Motor neuron (in vitro differentiated cells): ENCODE results near the gene CIAO2B. TPM values are rescaled to one million over a fixed set of nuclear protein-coding genes. Genes with fewer than 3 reads are reported as not detected.

Experiments
- ATAC-seq, 8 experiments: fragments of 200-7000 bp; cut with Tn5 transposase; replicated peaks in 6 of 8; 2 replicates each; pipeline ENCODE4 v1.8.0; 2021; ENCODE audit warnings: mild to moderate bottlenecking in 8 of 8, moderate library complexity in 8 of 8
- H3K27ac ChIP-seq, 2 donors: fragments of 250-450 bp; sonication (Bioruptor Pico); 2 replicates each; pipeline ENCODE4 v1.9.0; 2021; ENCODE audit warnings: antibody characterized with exemption in 2 of 2, mild to moderate bottlenecking in 2 of 2, moderate library complexity in 1 of 2
- H3K4me1 ChIP-seq, 2 donors: fragments of 250-450 bp; sonication (Bioruptor Pico); replicated peaks in 1 of 2; 2 replicates each; pipeline ENCODE4 v1.6.1; 2021; ENCODE audit warnings: antibody characterized with exemption in 2 of 2, mild to moderate bottlenecking in 2 of 2, moderate library complexity in 1 of 2
- H3K4me3 ChIP-seq, 5 donors: fragments of 250-450 bp; sonication (Bioruptor Pico); 2 replicates each; pipeline ENCODE4 v1.9.0; 2021; ENCODE audit warnings: antibody characterized with exemption in 5 of 5, mild to moderate bottlenecking in 5 of 5, moderate library complexity in 4 of 5
- WGBS, 10 experiments: fragments of 450-650 bp; shearing (Covaris generic); methylation state at CpG; one replicate each; pipeline ENCODE4 v1.0.0; 2022; 5-methylcytosine and 5-hydroxymethylcytosine counted together
- in situ Hi-C, 9 experiments: fragments of 400-800 bp; cut with MboI; loops; one replicate each; pipeline ENCODE4 v1.15.0; 2021; ENCODE audit warnings: low sequenced_read_pairs in 9 of 9, low pct_unique_long_range_greater_than_20kb in 2 of 9; ENCODE audit not compliant: unreplicated experiment in 9 of 9
- total RNA-seq, 8 experiments: library from RNA; unstranded; fragments of 300-600 nt; gene quantifications; 2 replicates each; pipeline versions ENCODE4 v1.2.3 to v1.2.4, GENCODE V29; 2022

Gene CIAO2B
- total RNA-seq, 8 experiments from 2014 or later = 95.4 to 159 (median 112) TPM

GRCh38 chr16:66924527-66925321 is 9.5 kb downstream of the CIAO2B start:
- peaks cover 12 to 31% of the 10 kb centered on the region in 2 donors for H3K4me1 ChIP-seq
- peak overlapping the region in 3 of 5 donors; percentile 14 to 24 (median 19) for H3K4me3 ChIP-seq
- WGBS, 10 experiments = 13 to 100% (median 65%) methylated on average over 1 to 5 of the region's 72 CpGs; no CpG with 5 or more reads in 4 of the 10 experiments
- in situ Hi-C loops = loop anchor here in 1 of 9 experiments (25.0 kb wide), 1 partner anchor 488 kb away; the partner anchor contains the start of gene ZDHHC1
- ATAC-seq = peak; percentile 4 to 66 (median 36)
- H3K27ac ChIP-seq = no peak overlapping the region

GRCh38 chr16:66923866-66924265 is 10.3 kb downstream of the CIAO2B start:
- in situ Hi-C loops = no loop called here
- 100% methylated on average over 1 of the region's 3 CpGs; no CpG with 5 or more reads in 9 of the 10 experiments for WGBS, 10 experiments
- ATAC-seq = no peak
- no peak overlapping the region for H3K27ac ChIP-seq
- no peak overlapping the region for H3K4me3 ChIP-seq
- peaks cover 12 to 35% of the 10 kb centered on the region in 2 donors for H3K4me1 ChIP-seq

- peak in 1 of 8 experiments; percentile 3 for ATAC-seq
- Histone ChIP-seq H3K27ac (no peak overlapping the region), H3K4me1 (peaks cover 12 to 35% of the 10 kb centered on the region in 2 donors), H3K4me3 (no peak overlapping the region)
- 40 to 90% (median 71%) methylated on average over 1 to 12 of the region's 18 CpGs; no CpG with 5 or more reads in 3 of the 10 experiments for WGBS, 10 experiments
- in situ Hi-C loops = no loop called here
Measured at GRCh38 chr16:66923247-66923731, 10.9 kb downstream of the CIAO2B start.

GRCh38 chr16:66921729-66922450 is 12.3 kb downstream of the CIAO2B start:
- in situ Hi-C loops = no loop called here
- peak in 3 of 8 experiments; percentile 3 to 73 (median 23) for ATAC-seq
- WGBS, 10 experiments = 0 to 100% (median 80%) methylated on average over 1 to 17 of the region's 42 CpGs; no CpG with 5 or more reads in 1 of the 10 experiments

GRCh38 chr16:66920924-66921680 is 13.1 kb downstream of the CIAO2B start:
- no peak for ATAC-seq
- in situ Hi-C loops = no loop called here
- H3K27ac ChIP-seq = no peak overlapping the region
- H3K4me1 ChIP-seq = peaks cover 4 to 21% of the 10 kb centered on the region in 2 donors
- WGBS, 10 experiments = 0 to 83% (median 66%) methylated on average over 1 to 4 of the region's 9 CpGs; no CpG with 5 or more reads in 6 of the 10 experiments
- H3K4me3 ChIP-seq = no peak overlapping the region

More at GRCh38 chr16:66921729-66922450, 12.3 kb downstream of the CIAO2B start:
- no peak overlapping the region for H3K4me3 ChIP-seq
- H3K4me1 ChIP-seq = peaks cover 12 to 29% of the 10 kb centered on the region in 2 donors
- H3K27ac ChIP-seq = no peak overlapping the region

- no peak overlapping the region for H3K4me3 ChIP-seq
- H3K4me1 ChIP-seq = peaks cover 0 to 17% of the 10 kb centered on the region in 2 donors
- WGBS, 10 experiments = 40 to 42% methylated on average over 1 to 2 of the region's 2 CpGs; no CpG with 5 or more reads in 8 of the 10 experiments
- H3K27ac ChIP-seq = no peak overlapping the region
- ATAC-seq = peak in 4 of 8 experiments; percentile 2 to 73 (median 36)
- in situ Hi-C loops = no loop called here
Measured at GRCh38 chr16:66920299-66920590, 14.0 kb downstream of the CIAO2B start.

- 33 to 67% (median 63%) methylated on average over 1 of the region's 5 CpGs; no CpG with 5 or more reads in 6 of the 10 experiments for WGBS, 10 experiments
- peak in 3 of 8 experiments; percentile 2 to 11 (median 7) for ATAC-seq
- peaks cover 0 to 14% of the 10 kb centered on the region in 2 donors for H3K4me1 ChIP-seq
Measured at GRCh38 chr16:66919569-66920298, 14.5 kb downstream of the CIAO2B start.

GRCh38 chr16:66918803-66919568 is 15.2 kb downstream of the CIAO2B start, which contains the start of gene CDH16:
Gene CDH16 (minus strand): TSS chr16:66918885. CDS start chr16:66918065, 820 bp downstream.
- peaks cover 0 to 12% of the 10 kb centered on the region in 2 donors for H3K4me1 ChIP-seq
- WGBS, 10 experiments = 0 to 100% (median 50%) methylated on average over 1 to 2 of the region's 7 CpGs; no CpG with 5 or more reads in 5 of the 10 experiments
- H3K27ac ChIP-seq = no peak within 1 kb of the TSS
- in situ Hi-C loops = no loop called here
- H3K4me3 ChIP-seq = no peak within 1 kb of the TSS
- ATAC-seq = peak in 1 of 8 experiments; percentile 27

More at GRCh38 chr16:66919569-66920298, 14.5 kb downstream of the CIAO2B start:
- Histone ChIP-seq H3K27ac (no peak overlapping the region), H3K4me3 (no peak overlapping the region)
- in situ Hi-C loops = no loop called here

- Histone ChIP-seq H3K27ac (no peak overlapping the region), H3K4me3 (no peak overlapping the region), H3K4me1 (peaks cover 0 to 14% of the 10 kb centered on the region in 2 donors)
- in situ Hi-C loops = no loop called here
- no peak for ATAC-seq
- WGBS, 10 experiments = 71 to 83% (median 80%) methylated on average over 1 to 3 of the region's 6 CpGs; no CpG with 5 or more reads in 7 of the 10 experiments
Measured at GRCh38 chr16:66918355-66918754, 15.8 kb downstream of the CIAO2B start.

- Histone ChIP-seq H3K4me1 (peaks cover 0 to 8% of the 10 kb centered on the region in 2 donors), H3K4me3 (no peak overlapping the region), H3K27ac (no peak overlapping the region)
- 50 to 83% (median 69%) methylated on average over 1 to 4 of the region's 9 CpGs; no CpG with 5 or more reads in 6 of the 10 experiments for WGBS, 10 experiments
- ATAC-seq = no peak
- in situ Hi-C loops = no loop called here
Measured at GRCh38 chr16:66917741-66918140, 16.5 kb downstream of the CIAO2B start.

- in situ Hi-C loops = no loop called here
- H3K27ac ChIP-seq = no peak overlapping the region
- 43 to 80% (median 71%) methylated on average over 1 to 6 of the region's 6 CpGs; no CpG with 5 or more reads in 1 of the 10 experiments for WGBS, 10 experiments
- peaks cover 0 to 8% of the 10 kb centered on the region in 2 donors for H3K4me1 ChIP-seq
- no peak for ATAC-seq
- no peak overlapping the region for H3K4me3 ChIP-seq
Measured at GRCh38 chr16:66916518-66916917, 17.7 kb downstream of the CIAO2B start.
